GM18498 (cell line): ENCODE data around the gene TAS1R3.
A peak's percentile ranks its signal among the peaks of the same experiment; 100 is the strongest.

Source experiments
- ATAC-seq: cut with Tn5 transposase; IDR thresholded peaks from one replicate; pipeline ENCODE4 v1.9.1; 2021; ENCODE audit warnings: mild to moderate bottlenecking, moderate library complexity; ENCODE audit not compliant: unreplicated experiment

TAS1R3 gene

DNA sequence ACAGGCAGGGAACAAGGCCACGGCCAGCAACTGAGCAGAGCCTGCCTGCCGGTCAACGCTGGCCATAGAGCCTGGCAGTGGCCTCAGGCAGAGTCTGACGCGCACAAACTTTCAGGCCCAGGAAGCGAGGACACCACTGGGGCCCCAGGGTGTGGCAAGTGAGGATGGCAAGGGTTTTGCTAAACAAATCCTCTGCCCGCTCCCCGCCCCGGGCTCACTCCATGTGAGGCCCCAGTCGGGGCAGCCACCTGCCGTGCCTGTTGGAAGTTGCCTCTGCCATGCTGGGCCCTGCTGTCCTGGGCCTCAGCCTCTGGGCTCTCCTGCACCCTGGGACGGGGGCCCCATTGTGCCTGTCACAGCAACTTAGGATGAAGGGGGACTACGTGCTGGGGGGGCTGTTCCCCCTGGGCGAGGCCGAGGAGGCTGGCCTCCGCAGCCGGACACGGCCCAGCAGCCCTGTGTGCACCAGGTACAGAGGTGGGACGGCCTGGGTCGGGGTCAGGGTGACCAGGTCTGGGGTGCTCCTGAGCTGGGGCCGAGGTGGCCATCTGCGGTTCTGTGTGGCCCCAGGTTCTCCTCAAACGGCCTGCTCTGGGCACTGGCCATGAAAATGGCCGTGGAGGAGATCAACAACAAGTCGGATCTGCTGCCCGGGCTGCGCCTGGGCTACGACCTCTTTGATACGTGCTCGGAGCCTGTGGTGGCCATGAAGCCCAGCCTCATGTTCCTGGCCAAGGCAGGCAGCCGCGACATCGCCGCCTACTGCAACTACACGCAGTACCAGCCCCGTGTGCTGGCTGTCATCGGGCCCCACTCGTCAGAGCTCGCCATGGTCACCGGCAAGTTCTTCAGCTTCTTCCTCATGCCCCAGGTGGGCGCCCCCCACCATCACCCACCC lies at the start of gene TAS1R3:
Gene TAS1R3, plus strand, starts transcription at position 213 of the 898 bp plus-strand sequence. Its CDS starts 66 bp downstream, at position 279.
- no peak for ATAC-seq

GRCh38 chr1:1281533-1282321 lies 49.4 kb upstream of the TAS1R3 start:
- no peak for ATAC-seq

DNA sequence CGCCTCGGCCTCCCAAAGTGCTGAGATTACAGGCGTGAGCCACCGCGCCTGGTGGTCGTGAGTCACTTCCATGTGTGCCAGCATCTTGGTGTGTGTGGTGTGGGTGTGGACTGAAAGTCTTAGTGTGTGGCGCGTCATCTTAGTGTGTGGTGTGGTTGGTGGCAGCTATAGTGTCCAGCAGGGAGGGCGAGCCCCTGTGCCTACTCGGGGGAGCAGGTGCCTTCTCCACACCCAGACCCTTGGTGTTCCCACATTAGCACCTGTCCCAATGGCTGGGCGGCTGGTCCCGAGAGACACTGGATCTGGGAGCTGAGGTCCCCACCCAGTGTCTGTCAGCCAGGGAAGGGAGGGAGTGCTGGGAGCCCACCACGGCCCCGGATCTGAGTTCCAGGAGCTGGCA lies 48.1 kb upstream of the TAS1R3 start:
- ATAC-seq, result no peak

- no peak for ATAC-seq
These were observed 47.3 kb upstream of the TAS1R3 start for GRCh38 chr1:1283821-1284220.

DNA sequence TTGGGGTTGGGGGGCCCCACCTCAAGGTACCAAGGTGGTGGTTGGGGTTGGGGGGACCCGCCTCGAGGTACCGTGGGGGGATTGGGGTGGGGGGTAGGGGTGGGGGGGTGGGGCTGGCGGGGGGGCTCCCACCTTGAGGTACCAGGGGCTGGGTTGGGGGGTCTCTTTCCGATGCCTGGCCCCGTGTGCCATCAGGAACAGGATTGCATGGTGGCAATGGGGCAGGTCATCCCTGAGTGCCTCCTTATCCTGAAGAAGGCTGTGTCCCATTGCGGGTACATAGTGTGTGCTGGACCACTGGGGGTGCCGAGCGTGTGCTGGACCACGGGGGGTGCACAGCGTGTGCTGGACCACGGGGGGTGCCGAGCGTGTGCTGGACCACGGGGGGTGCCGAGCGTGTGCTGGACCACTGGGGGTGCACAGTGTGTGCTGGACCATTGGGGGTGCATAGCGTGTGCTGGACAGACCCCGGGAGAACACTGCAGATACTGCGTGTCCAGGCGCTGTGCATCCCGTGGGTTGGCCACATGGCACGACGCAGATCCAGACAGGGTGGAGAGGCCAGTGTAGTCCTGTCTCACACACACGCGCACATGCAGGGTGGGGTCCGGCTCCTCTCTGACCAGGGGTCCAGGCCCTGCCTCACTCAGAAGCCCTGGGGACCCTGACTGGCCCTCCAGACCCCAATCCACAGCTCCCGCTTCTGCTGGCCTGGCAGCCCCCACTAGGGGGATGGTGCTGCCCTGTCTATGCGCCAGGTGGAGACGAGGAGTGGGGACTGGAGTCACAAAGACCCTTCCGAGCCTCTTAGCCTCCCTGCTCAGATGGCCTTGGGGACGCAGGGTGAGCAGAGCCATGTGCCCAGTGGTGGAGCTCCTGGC lies 46.6 kb upstream of the TAS1R3 start:
- ATAC-seq, result no peak

DNA sequence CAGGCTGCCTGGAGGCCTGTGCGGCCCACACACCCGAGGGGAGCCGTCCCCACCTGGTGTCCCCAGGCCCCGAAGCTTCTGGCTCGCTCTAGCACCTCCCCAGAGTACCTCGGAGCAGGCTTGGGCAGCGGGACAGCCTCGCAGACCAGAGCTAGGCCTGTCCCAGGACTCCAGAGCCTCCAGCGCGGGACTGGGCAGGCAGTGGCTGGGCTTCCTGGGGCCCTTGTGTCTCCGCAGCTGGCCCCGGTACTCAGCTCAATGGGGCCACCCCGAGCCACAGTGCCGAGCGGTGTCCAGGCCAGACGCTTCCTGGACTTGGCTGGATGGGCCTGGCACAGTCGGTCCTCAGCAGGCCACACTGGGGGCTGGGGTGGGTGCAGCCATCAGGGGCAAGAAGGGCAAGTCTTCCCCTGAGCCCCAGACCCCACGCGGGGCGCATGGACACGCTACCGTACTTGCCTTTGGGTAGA lies 45.9 kb upstream of the TAS1R3 start:
- no peak for ATAC-seq

- ATAC-seq, result no peak
These were observed 45.3 kb upstream of the TAS1R3 start for GRCh38 chr1:1285611-1286311.

DNA sequence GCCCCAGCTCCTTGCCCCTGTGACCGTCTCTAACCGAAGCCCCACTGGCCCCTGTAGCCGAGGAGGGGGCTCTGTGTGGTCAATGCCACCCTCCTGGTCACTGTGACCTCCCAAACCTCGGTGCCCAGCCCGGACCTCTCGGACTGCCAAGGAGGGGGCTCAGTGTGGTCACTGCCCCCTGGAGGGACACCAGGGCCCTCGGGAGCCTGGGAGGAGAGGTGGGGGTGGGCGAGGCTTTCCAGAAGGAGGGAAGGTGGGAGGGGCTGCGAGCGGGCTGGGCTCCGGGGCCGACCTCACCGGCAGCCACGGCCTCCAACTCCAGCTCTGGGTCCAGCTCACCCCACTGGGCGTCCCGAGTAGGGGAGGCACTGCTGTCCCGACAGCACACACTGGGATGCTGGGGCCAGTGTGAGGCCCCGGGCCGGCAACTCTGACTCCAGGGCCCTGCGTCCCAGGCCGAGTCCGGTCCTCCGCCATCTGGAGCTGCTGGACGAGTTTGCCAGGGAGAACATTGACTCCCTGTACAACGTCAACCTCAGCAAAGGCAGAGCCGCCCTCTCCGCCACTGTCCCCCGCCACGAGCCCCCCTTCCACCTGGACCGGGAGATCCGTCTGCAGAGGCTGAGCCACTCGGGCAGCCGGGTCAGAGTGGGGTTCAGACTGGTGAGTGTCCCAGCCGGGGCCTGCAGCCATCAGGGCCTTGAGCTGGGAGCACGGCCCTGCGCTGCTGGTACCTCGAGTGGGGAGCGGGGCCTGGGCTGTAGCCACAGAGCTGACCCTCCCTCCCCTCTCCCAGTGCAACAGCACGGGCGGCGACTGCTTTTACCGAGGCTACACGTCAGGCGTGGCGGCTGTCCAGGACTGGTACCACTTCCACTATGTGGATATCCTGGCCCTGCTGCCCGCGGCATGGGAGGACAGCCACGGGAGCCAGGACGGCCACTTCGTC lies 44.5 kb upstream of the TAS1R3 start:
- no peak for ATAC-seq

DNA sequence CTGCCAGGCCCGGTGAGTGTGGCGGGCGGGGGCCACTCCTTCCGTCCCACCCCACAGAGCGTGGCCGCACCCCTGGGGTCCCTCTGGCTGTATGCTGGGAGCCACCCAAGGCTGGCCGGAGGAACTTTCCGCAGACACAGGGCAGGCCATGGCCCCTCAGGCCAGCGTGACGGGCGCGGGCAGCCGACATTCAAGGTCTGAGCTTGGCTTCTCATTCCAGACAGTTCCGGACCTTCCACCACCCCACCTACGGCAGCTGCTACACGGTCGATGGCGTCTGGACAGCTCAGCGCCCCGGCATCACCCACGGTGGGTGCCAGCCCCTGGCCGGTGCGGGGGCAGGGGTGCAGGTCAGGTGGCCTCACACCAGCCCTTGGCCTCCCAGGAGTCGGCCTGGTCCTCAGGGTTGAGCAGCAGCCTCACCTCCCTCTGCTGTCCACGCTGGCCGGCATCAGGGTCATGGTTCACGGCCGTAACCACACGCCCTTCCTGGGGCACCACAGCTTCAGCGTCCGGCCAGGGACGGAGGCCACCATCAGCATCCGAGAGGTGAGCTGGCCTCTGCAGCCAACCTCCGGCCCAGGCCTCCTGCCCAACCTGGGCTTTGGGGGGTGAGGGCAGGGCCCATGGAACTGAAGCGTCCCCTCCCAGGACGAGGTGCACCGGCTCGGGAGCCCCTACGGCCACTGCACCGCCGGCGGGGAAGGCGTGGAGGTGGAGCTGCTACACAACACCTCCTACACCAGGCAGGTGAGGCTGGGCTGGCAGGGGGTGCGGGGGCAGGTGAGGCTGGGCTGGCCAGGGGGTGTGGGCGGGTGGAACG lies 43.6 kb upstream of the TAS1R3 start:
- ATAC-seq, result no peak

GRCh38 chr1:1290238-1290731 lies 40.8 kb upstream of the TAS1R3 start:
- ATAC-seq, result no peak

GRCh38 chr1:1291023-1291528 lies 40.0 kb upstream of the TAS1R3 start:
- no peak for ATAC-seq

- ATAC-seq, result peak; percentile 62
These were observed 39.3 kb upstream of the TAS1R3 start for GRCh38 chr1:1291548-1292441.

DNA sequence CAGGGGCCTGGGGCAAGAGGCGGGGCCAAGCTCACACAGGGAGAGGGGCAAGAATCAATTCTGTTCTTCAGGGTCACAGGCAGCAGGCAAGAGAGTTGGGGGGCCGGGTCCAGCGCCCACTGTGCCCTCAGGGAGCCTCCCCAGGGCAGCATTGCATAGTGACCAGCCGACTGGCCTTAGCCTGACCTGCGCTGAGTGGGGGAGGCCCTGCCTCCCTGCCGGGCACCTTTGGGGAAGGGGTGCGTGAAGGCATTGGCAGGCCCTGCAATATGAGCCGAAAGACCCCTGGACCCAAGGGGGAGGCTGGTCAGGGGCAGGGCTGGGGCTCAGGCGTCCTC lies 38.7 kb upstream of the TAS1R3 start:
- ATAC-seq, result no peak

DNA sequence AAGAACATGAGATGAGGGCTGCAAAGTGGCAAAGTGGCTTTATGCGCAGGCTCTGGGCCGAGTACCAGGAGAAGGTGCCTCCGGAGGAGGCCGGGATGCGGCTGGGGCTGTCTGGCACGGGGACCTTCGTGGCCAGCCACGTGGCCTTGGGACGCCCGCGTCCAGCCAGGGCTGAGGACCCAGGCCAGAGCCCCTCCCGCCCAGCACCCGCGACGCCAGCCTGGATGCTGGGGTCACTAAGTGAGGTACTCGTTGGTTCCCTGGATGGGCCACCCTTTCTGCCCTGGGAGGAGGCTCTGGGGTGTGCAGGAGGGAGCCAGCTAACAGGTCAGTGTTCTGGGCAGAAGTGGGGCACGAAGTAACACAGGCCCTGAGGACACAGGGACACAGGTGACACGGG lies 38.2 kb upstream of the TAS1R3 start:
- no peak for ATAC-seq

GRCh38 chr1:1293263-1294249 lies 37.5 kb upstream of the TAS1R3 start:
- no peak for ATAC-seq
